GM19099 (cell line): ENCODE results near the gene NDST1.

Experiments used
- POLR2A ChIP-seq: IDR thresholded peaks from 3 replicates; pipeline ENCODE4 v1.6.1; 2011; ENCODE audit warnings: low read depth; ENCODE audit not compliant: insufficient read length; ENCODE audit errors: extremely low read depth

The NDST1 gene

DNA sequence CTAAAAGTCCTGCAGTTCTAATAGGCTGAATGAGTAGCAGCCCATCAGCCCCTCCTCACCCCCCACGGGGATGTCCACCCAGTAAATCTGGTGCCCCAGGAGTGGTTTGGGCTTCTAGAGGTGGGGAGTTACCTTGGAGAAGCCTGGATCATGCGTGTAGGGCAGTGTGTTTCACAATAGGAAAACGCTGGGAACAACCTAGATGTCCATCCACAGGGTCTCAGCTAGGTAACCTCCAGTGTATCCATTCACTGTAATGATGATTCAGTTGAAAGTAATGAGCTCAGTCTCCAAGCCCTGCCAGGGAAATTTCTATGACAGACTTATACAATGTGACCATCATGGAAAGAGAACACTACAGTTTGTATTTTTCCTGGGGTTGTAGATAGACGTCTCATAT, 51.8 kb downstream of the NDST1 start:
- no peak for TF ChIP-seq POLR2A

DNA sequence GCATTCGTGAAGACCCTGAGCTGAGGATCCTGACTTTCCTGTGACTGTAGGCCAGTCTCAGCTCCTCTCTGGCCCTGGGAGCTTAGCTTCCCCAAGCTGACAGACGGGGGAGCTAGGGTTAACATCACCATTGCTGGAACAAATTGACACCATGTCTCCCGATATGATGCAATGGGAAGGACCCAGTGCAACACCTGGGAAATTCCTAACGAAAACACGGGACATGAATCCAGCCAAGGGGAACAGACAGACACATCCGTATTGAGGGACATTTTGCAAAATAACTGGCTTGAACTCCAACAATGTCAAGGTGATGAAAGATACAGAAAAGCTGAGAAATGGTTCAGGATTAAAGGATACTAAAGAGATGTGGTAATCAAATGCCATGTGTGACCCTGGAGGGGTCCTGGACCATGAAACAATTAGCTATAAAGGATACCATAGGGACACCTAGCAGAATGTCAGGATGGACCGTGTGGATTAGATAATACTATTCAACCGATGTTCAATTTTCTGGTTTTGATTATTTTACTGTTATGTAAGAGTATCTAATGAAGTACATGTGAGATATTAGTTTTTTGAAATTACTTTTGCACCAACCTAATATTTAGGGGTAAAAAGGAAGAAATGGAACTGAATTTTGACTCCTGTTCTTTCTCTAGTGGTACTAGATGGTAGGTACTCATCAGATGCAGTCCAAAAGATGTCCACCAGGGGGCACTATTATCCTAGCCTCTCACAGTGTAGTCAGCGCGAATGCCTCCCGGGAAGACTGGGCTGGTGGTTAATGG, 52.7 kb downstream of the NDST1 start:
- TF ChIP-seq POLR2A = no peak

DNA sequence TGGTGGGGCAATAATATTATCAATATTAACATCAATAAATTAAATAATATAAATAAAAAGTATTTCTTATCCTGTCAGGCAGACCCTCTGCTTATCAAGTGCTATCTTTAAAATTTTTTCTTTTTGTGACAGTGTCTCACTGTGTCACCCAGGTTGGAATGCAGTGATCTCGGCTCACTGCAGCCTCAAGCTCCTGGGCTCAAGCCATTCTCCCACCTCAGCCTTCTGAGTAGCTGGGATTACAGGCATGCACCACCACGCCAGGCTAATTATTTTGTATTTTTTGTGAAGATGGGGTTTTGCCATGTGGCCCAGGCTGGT, 53.2 kb downstream of the NDST1 start:
- no peak for TF ChIP-seq POLR2A

DNA sequence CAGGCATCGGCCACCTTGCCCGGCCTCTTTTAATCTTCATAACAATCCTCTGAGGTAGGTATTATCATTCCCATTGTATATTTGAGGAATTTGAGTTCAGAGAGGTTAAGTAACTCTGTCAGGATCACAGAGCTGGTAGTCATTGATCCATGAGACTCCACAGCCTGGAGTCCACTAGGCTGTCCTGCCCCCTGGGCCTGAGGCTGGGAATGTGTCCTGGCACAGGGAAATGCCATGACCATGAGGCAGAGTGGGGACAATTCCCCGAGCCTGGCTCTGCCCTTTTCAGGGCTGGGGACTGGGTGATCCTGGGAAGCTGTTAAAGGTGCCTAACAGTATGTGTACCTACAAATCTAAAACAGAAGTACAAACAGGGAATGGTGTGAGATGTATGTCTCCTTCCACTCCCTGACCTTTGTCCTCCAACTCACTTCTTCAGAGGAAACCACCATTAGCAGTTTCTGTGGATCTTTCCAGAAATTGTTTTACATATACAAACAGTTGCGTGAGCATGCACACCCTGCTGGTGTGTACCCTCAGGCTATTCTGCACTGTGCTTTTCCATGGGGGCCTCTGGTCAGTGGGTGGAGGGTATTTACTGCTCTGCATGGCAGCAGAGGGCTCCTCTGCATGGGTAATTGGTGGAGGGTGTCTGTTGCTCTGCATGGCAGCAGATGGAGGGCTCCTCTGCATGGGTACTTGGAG, 53.8 kb downstream of the NDST1 start:
- no peak for TF ChIP-seq POLR2A

DNA sequence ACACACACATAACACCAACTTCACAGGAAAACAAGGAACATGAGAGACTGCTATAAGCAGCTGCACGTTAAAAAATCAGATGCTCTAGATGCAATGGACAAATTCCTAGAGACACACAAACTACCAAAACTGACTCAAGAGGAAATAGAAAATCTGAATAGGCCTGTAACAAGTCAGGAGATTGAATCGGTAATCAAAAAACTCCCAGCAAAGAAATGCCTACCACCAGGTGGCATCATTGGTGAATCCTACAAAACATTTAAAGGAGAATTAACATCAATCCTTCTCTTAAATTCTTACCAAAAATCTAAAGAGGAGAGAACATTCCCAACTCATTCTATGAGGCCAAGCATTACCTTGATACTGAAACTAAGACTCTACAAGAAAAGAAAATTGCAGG, 54.9 kb downstream of the NDST1 start:
- no peak for TF ChIP-seq POLR2A

DNA sequence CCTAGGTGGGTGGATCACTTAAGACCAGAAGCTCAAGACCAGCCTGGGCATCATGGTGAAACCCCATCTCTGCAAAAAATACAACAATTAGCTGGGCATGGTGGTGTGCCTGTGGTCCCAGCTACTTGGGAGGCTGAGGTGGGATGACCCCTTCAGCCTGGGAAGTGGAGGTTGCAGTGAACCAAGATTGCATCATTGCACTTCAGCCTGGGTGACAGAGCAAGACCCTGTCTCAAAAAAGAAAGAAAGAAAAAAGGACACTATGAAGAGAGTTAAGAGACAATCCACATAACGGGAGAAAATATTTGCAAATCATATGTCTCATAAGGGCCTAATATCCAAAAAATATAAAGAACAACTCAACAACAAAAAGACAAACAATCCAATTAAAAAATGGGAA, 57.9 kb downstream of the NDST1 start:
- TF ChIP-seq POLR2A = no peak

DNA sequence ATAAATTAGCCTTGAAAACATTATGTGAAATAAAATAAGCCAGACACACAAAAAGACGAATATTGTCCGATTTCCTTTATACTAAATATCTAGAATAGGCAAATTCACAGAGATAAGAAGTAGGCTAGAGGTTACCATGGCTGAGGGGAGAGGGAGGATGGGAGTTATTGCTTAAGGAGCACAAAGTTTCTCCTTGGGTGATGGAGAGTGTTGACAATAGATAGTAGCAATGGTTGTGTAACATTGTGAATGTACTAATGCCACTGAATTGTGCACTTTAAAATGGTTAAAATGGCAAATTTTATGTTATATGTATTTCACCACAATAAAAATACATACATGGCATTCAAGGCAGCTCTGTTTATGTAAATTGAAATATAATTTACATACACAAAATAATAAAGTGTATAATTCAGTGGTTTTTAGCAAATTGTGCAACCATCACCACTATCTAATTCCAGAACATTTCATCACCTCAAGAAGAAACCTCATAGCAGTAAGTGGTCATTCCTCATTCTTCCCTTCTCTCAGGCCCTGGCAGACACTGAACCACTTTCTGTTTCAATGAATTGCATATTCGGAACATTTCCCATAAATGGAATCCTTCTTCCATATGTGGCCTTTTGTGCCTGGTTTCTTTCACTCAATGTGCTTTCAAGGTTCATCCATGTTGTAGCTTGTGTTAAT, 59.2 kb downstream of the NDST1 start:
- no peak for TF ChIP-seq POLR2A

DNA sequence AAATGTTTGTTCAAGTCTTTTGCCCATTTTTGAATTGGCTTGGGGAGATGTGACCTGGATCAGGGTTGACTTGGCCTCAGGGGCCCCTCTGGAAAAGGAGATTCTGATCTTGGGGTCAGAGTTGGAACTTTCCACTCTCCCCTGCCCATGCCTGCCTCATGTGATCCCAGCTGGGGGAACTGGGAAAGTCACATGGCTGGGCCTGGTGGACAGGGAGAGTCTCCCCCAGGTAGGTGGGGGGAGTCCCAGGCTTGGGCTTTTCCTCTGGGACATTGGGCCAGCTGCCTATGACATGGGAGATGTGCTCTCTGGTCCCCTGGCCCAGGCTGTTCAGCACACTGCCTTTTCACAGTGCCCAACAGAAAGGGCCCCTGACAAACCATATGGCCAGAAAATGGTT, 60.7 kb downstream of the NDST1 start:
- TF ChIP-seq POLR2A = no peak

DNA sequence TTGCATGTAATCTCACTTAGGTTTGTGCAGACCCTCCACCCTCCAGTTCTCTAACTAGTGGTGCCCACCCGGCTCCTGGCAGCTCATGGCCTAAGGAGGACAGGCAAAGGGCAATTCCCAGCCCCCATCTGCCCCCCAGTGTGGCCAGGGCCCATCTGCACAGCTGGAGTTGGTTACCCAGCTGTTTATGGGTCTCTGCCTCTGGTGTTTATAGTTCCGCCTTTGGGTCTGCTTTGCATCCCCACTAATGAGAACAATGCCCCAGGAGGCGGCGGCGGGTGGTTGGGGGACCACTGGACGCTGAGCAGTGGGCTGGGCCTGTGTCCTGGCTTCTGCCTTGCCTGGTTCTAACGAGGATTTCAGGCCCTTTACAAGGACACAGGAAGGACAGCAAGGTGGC, 62.4 kb downstream of the NDST1 start:
- no peak for TF ChIP-seq POLR2A

DNA sequence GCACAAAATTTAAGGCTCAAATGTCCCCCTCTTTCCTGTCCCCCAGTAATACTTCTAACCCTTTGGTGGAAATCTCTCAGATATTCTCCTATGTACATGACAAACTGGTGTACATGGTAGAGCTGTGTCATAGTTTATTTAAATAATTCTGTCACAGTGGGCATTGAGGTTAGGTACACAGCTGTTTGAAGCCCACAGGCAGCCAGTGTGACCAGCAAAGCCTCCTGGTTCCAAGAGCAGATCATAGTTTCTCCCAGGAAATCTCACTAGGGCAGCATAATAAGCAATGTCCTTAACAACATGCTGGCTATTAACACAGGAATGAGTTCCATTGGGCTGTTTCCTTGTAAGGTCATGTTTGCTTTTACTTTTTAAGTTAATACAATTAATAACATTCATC, 63.9 kb downstream of the NDST1 start:
- TF ChIP-seq POLR2A = no peak

DNA sequence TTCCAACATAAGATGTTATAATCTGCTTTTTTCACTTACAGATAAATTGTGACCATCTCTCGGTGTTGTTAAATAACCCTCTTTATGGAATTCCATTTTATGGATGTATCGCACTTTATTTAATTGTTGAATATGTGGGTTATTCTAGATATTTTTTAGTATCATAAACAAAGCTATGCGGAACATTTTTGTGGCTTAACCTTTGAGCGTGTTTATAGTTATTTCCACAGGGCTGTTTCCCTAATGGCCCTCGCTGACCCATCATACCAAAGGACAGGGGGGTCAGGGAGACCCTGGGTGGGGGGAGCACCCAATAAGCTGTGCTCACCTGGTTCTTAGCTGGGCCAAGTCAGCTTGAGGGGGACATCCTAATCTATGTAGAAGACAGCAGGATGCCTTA, 65.3 kb downstream of the NDST1 start:
- TF ChIP-seq POLR2A = no peak

DNA sequence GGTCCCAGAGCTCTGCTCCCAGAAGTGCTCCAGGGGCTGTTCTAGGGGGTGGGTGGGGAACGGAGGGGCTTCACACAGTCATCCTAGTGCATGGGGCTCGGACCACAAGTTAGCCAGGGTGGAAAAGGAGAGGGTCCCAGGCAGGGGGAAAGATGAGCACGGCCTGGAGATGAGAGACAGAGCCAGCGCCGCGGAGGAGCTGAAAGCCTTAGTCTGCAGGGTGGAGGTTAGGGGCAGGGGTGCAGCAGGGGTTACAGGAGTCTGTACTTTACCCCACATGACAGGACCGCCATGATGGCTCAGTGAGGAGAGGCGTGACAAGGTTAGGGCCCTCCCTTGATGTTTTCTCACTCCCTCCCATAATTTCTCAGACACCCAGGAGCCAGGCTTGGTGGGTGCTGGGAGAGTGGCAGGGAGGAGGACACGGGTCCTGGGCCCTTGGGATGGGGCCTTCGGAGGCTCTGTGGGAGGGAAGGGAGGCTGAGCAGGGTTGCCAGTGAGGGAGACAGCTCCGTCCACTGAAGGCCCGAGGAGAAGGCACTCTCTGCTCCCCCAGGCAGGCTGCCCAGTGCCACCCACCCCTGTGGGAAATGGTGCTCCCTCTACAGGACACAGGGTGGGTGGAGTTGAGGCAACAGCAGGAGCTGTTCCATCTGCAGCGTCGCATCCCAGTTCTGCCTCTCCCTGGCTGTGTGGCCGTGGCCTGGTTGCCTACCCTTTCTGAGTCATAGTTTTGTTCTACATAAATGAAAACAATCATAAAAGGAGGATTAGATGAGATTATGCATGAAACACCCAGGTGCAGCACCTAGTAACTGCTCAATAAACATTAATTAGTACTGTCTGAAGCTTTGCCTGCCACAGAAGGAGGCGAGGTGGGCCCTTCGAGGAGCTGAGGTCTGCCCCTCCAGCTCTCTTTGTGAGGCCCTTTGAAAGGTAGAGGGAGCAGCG, 66.2 kb downstream of the NDST1 start:
- no peak for TF ChIP-seq POLR2A

DNA sequence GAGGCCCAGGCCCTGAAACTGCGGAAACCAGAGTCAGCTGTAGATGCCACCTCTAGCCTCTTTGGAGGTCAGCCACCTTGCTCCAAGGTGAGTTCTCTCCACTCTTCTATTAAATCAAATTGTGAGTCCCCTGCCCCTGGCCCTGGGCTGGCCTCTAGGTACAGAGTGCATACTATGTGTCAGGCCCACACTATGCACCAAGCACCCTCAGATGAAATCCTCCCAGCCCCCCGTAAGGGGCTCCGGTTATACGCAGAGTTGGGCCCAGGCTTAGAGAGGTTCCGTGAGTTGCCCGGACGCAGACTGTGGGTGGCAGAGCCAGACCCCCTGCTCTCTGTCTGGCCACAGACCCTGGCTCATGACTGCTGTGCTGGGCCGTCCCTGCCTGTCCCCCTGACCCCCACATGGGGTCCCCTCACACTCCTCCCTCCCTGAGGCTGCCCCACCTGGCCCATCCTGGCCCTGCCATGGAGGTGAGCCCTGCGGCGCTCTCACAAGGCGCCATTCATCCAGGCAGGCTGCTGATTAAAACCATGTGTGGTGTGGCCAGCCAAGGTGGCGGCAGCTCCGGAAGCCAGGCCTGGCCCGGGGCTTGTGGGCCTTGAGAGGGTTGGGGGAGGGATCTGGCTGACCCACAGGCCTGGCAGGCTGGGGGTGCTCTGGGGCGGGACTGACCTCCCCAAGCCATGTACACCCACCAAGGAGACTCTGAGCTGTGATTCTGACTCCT, 67.1 kb downstream of the NDST1 start:
- TF ChIP-seq POLR2A = no peak

DNA sequence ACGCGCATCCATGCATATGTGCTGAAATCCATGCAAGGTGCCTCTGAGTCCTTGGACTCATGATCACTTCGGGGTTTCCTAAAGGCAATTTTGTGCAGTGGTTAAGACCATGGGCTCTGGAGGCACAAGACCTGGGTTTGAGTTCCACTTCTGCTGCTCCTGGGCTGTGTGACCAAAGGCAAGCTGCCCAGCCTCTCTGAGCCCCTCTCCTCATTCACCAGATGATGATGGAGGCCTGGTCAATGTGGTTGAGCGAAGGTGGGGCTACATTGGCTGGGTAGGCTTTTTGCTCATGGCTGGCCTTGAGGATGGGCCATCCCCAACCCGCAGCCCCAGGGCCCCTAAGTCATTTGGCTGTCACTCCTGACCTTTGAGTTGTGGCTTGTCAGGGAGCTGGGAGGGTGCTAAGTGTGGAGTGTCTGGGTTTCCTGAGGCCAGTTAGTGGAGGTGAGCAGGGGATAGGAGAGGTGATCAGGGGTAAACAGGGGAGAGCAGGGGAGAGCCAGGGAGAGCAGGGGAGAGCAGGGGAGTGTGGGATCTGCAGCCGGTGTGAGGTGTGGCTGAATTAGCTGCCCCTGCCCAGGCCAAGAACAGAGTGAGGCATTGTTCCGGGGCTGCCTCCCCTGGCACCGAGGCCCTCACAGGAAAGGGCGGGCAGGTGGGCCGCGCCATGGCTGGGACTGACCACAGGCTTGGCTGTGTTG, 68.0 kb downstream of the NDST1 start:
- no peak for TF ChIP-seq POLR2A
